GM23248 (cell line): ENCODE measurements around the gene ATR. TPM values are rescaled to one million over a fixed set of nuclear protein-coding genes. Genes with fewer than 3 reads are reported as not detected.

ENCODE experiments used
- DNase-seq: peaks from one replicate; pipeline ENCODE4 v3.0.0-alpha.2; 2015
- H2AFZ ChIP-seq: fragments of 200-600 bp; sonication (generic); 2 replicates; pipeline ENCODE4 v1.6.1; 2016; ENCODE audit warnings: antibody characterized with exemption
- H3F3A ChIP-seq: fragments of 200-600 bp; sonication (generic); 2 replicates; pipeline ENCODE4 v1.6.1; 2016; ENCODE audit warnings: mild to moderate bottlenecking, antibody characterized with exemption, mixed run types; ENCODE audit not compliant: insufficient read depth
- H3K27ac ChIP-seq: fragments of 200-600 bp; sonication (generic); 2 replicates; pipeline ENCODE4 v1.5.1; 2016; ENCODE audit warnings: mild to moderate bottlenecking
- H3K27me3 ChIP-seq: fragments of 200-600 bp; sonication (generic); replicated peaks from 2 replicates; pipeline ENCODE4 v1.6.1; 2016; ENCODE audit warnings: mild to moderate bottlenecking; ENCODE audit not compliant: insufficient read depth
- H3K36me3 ChIP-seq: fragments of 200-600 bp; sonication (generic); 2 replicates; pipeline ENCODE4 v1.6.1; 2016; ENCODE audit warnings: low read depth, mild to moderate bottlenecking
- H3K4me1 ChIP-seq: fragments of 200-600 bp; sonication (generic); 2 replicates; pipeline ENCODE4 v1.6.1; 2016; ENCODE audit warnings: mild to moderate bottlenecking; ENCODE audit not compliant: insufficient read depth
- H3K4me2 ChIP-seq: fragments of 200-600 bp; sonication (generic); one replicate; pipeline ENCODE4 v1.6.1; 2016; ENCODE audit warnings: mild to moderate bottlenecking; ENCODE audit not compliant: unreplicated experiment
- H3K4me3 ChIP-seq: fragments of 200-600 bp; sonication (generic); 2 replicates; pipeline ENCODE4 v1.5.1; 2016; ENCODE audit warnings: mild to moderate bottlenecking
- H3K79me2 ChIP-seq: fragments of 200-600 bp; sonication (generic); 2 replicates; pipeline ENCODE4 v1.6.1; 2016; ENCODE audit warnings: mild to moderate bottlenecking; ENCODE audit not compliant: insufficient read depth
- H3K9ac ChIP-seq: fragments of 200-600 bp; sonication (generic); 2 replicates; pipeline ENCODE4 v1.6.1; 2016; ENCODE audit warnings: mild to moderate bottlenecking
- H3K9me2 ChIP-seq: fragments of 200-600 bp; sonication (generic); 2 replicates; pipeline ENCODE4 v1.6.1; 2016; ENCODE audit warnings: mixed run types, mild to moderate bottlenecking, moderate library complexity; ENCODE audit not compliant: insufficient read depth
- H3K9me3 ChIP-seq: fragments of 200-600 bp; sonication (generic); one replicate; pipeline ENCODE4 v1.6.1; 2017; ENCODE audit warnings: low read depth
- H4K20me1 ChIP-seq: fragments of 200-600 bp; sonication (generic); 2 replicates; pipeline ENCODE4 v1.6.0; 2016; ENCODE audit not compliant: insufficient read depth
- EZH2 ChIP-seq: fragments of 200-600 bp; sonication (generic); IDR thresholded peaks from 2 replicates; pipeline ENCODE4 v1.6.1; 2018; ENCODE audit warnings: antibody characterized with exemption, mild to moderate bottlenecking; ENCODE audit not compliant: insufficient read depth, poor library complexity, severe bottlenecking
- EZH2phosphoT487 ChIP-seq: fragments of 200-600 bp; sonication (generic); IDR thresholded peaks from 2 replicates; pipeline ENCODE4 v1.6.1; 2018; ENCODE audit warnings: antibody characterized with exemption, moderate library complexity, mild to moderate bottlenecking, low read depth; ENCODE audit not compliant: insufficient read depth
- WGBS, 2 experiments: methylation state at CpG; one replicate each; pipeline ENCODE4 v1.1.6; 2015 to 2017; ENCODE audit warnings: low lambda C conversion rate in 2 of 2, low coverage in 1 of 2; ENCODE audit errors: missing lambda C conversion rate in 2 of 2; 5-methylcytosine and 5-hydroxymethylcytosine counted together
- in situ Hi-C: fragments of 300-500 bp; cut with MboI; formaldehyde crosslinking; loops from 2 replicates; pipeline ENCODE4 v1.15.0; 2020
- polyA plus RNA-seq: library from polyadenylated mRNA; unstranded; fragments of >200 nt; fragmentation: Nextera tagmentation; extraction: Ambion mirVana; gene quantifications from 2 replicates; pipeline ENCODE4 v1.2.1, GENCODE V29; 2016
- total RNA-seq: library from RNA; depleted of rRNA; stranded (reverse); fragments of >200 nt; shearing (Covaris generic); gene quantifications from 2 replicates; pipeline ENCODE4 v1.2.3, GENCODE V29; 2014; rRNA removed

Gene ATR
- 28.3 and 35.2 TPM in 2 replicates for total RNA-seq
- polyA plus RNA-seq = 14.6 and 15.1 TPM in 2 replicates

DNA sequence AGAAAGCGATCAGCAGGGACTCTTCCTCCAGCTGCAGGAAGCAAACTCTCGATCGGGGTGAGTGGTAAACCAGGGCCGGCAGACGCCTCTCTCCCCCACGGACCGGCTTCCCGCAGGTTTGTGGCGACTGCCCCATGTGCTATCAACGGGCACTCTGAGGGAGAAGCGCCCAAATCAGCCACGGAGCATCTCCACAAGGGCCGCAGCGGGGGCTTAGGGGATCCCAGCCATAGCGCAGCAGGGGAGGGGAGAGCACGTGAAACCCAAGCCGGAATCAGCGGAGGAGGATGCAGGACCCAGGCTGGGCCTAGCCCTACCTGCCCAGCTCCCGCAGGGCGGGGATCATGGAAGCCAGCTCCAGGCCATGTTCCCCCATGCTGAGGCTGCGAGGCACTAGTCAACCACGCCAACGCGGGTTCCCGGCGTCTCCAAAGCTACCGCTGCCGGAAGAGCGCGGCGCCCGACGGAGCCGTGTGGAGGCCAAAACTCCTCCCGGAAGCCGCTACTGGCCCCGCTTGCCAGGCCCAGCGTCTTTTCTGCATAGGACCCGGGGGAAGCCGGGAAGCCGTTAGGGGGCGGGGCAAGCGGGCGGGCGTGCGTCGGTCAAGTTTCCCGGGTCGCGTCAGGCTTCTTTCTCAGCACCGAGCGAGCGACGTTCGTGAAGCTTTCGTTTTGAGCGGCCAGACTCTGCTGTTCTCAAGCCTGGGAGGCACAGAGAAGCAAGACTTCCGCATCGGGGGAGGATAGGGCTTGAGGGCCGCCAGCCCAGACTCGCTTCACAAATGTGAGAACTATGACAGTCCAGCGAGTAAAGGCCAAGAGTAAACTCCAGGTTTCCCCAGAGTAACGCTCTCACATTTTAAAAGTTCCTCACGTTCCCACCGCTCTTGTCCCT, at the start of gene ATR:
TSS of gene ATR (minus strand) at position 405 of the 895 bp plus-strand sequence. CDS start at position 376, 29 bp downstream.
- peak; percentile 99 for DNase-seq
- H4K20me1 ChIP-seq = no peaks in the 10 kb centered on the region
- H3K79me2 ChIP-seq = peaks cover 49% of the 10 kb centered on the region
- H3K27ac ChIP-seq = peak within 1 kb of the TSS; percentile 90
- peak within 1 kb of the TSS; percentile 92 for H3K9ac ChIP-seq
- in situ Hi-C loops = no loop called here
- no peaks in the 10 kb centered on the region for H3K9me3 ChIP-seq
- peaks cover 20% of the 10 kb centered on the region for H3F3A ChIP-seq
- peak within 1 kb of the TSS; percentile 96 for H3K4me2 ChIP-seq
- H3K4me3 ChIP-seq = peak within 1 kb of the TSS; percentile 97
- H3K36me3 ChIP-seq = no peaks in the 10 kb centered on the region
- no peaks in the 10 kb centered on the region for H3K27me3 ChIP-seq
- 1% methylated on average over 53 to 63 of the region's 65 CpGs for WGBS, 2 experiments
- TF ChIP-seq EZH2phosphoT487 = no peak
- TF ChIP-seq EZH2 = no peak
- H3K4me1 ChIP-seq = peaks cover 33% of the 10 kb centered on the region
- no peaks in the 10 kb centered on the region for H3K9me2 ChIP-seq
- H2AFZ ChIP-seq = peak within 1 kb of the TSS; percentile 91

DNA sequence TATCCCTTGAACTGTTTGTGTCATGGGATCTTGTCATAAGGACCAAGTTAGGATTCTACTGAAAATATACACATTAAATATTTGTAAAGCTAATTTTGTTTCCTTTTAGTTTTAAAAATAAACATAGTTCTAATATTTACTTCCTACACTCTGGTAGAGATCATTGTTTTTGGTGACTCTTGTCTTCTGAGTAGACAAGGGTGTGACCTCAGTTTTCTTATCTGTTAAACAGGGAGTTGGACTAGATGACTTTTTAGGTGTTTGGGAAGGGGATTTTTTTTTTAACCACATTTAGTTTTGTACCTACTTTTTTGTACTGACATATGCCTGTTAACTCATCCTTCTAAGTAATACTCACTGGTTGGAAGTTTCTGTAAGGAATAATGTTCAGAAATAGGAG, 48.4 kb upstream of the ATR start:
- in situ Hi-C loops = no loop called here
- H3F3A ChIP-seq = no peaks in the 10 kb centered on the region
- H3K27me3 ChIP-seq = no peaks in the 10 kb centered on the region

DNA sequence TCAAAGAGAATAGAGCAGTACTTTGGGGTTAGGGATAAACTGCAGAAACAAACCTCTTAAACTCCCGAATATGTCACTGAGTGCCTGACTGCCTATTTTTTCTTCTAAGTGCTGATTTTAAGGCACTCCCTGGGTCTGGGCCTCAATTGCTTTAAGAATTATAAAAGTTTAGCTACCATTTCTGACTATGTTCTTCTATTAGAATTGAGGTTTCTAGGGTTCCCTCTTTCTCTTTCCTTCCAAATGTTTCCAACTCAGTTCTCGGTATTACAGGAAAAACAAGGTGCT, 46.6 kb upstream of the ATR start:
- Histone ChIP-seq H3F3A (no peaks in the 10 kb centered on the region), H3K36me3 (no peaks in the 10 kb centered on the region), H3K27ac (no peak overlapping the region), H3K79me2 (no peaks in the 10 kb centered on the region), H3K9ac (no peak overlapping the region), H3K9me3 (no peaks in the 10 kb centered on the region), H3K9me2 (no peaks in the 10 kb centered on the region), H2AFZ (no peak overlapping the region), H4K20me1 (no peaks in the 10 kb centered on the region), H3K4me3 (no peak overlapping the region), H3K27me3 (no peaks in the 10 kb centered on the region), H3K4me2 (no peak overlapping the region), H3K4me1 (no peaks in the 10 kb centered on the region)
- TF ChIP-seq EZH2 (no peak), EZH2phosphoT487 (no peak)
- 67 to 75% methylated on average over 2 of the region's 2 CpGs for WGBS, 2 experiments
- DNase-seq = no peak
- in situ Hi-C loops = no loop called here

More for the DNA sequence above, 48.4 kb upstream of the ATR start:
- no peak for DNase-seq
- Histone ChIP-seq H3K4me2 (no peak overlapping the region), H4K20me1 (no peaks in the 10 kb centered on the region), H3K27ac (no peak overlapping the region), H3K79me2 (no peaks in the 10 kb centered on the region), H2AFZ (no peak overlapping the region), H3K4me1 (no peaks in the 10 kb centered on the region), H3K9me2 (no peaks in the 10 kb centered on the region), H3K9me3 (no peaks in the 10 kb centered on the region), H3K9ac (no peak overlapping the region), H3K36me3 (no peaks in the 10 kb centered on the region), H3K4me3 (no peak overlapping the region)
- TF ChIP-seq EZH2phosphoT487 (no peak), EZH2 (no peak)

DNA sequence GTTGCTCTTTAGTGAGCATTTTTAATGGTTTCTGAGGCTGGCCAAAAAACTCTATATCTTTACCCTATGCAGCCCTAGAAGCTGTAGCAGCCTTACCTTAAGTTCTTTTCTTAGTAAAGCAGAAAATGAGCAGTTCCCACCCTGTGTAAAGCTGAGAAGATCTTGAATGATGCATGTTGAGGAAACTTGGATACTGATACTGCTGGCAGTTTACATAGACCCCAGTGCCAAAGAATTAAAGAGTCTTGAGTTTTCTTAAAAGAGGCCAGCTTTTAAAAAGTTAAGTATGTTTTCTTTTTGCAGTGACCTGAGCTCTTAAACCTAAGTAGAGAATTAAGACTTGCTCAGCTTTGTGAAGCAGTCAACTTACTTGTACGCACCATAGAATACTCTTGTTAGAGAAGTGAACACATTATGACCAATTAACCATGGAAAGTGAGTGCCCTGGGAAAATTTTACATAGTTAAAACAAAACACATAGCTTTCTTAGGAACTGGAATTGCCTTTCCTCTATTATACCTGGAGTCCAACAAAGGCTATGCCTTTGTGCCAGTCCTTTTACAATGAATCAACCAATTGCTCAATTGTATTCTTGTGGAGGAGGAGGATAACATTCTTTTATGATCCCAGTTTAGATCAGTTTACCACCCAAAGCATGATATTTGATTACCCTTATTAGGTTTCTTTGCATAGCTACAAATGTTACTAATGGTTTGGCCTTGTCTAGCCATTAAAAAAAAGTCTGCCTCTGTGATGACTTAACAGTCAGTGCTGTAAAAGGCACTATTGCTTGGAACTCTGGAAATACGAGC, 46.0 kb upstream of the ATR start:
- 70 to 77% methylated on average over 2 of the region's 2 CpGs for WGBS, 2 experiments
- H3K79me2 ChIP-seq = no peaks in the 10 kb centered on the region
- H3K9ac ChIP-seq = no peak overlapping the region
- H3K27me3 ChIP-seq = no peaks in the 10 kb centered on the region; the same call in 1 of the 2 replicates
- in situ Hi-C loops = no loop called here
- DNase-seq = no peak
- H4K20me1 ChIP-seq = no peaks in the 10 kb centered on the region
- no peak overlapping the region for H3K27ac ChIP-seq
- no peaks in the 10 kb centered on the region for H3K36me3 ChIP-seq
- H3K9me2 ChIP-seq = no peaks in the 10 kb centered on the region
- H3F3A ChIP-seq = no peaks in the 10 kb centered on the region
- no peak overlapping the region for H3K4me2 ChIP-seq
- no peak overlapping the region for H2AFZ ChIP-seq
- no peaks in the 10 kb centered on the region for H3K9me3 ChIP-seq
- no peaks in the 10 kb centered on the region for H3K4me1 ChIP-seq
- H3K4me3 ChIP-seq = no peak overlapping the region
- TF ChIP-seq EZH2 = no peak
- TF ChIP-seq EZH2phosphoT487 = no peak
